NCI-H1048 (cell line): ENCODE measurements around the gene ZCCHC14.
A peak's percentile ranks its signal among the peaks of the same experiment; 100 is the strongest.
"Not testable (repeated sequence)": the region's sequence is repeated elsewhere in the genome, so short reads cannot be mapped to it uniquely, and the experiment has no call there.

ENCODE experiments used
- DNase-seq: peaks from one replicate; lab custom pipeline; 2025; lab: John Stamatoyannopoulos, UW

ZCCHC14 gene

GRCh38 chr16:87407511-87408112 lies 85.2 kb downstream of the ZCCHC14 start:
- no peak for DNase-seq

DNA sequence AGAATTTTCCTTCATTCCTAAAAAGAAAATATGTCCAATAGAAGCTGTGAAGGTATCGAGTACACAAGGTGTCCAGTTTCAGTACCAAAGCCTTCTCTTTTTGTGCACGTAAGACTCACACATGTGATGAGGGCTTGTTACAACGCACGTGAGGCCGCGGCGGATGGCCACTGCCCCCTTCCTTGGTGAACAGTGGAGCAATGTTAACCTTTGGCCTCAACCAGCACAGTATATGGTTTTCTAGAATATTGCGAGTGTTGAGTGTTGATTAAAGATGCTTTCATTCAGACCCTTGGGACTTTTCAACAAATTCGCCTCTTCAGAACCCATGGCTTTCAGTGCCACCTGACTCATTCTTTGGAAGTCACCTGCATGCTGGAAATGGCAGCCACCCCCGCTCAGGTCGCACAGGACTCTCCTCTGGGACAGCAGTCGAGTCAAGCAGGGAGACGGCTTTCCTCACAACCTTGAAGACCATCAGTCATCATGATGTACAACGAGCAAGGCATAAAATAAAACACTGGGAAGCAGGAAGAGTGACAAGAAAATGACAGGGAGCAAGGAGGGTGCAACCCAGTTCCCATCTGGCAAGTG lies 86.2 kb downstream of the ZCCHC14 start:
- DNase-seq: no peak

DNA sequence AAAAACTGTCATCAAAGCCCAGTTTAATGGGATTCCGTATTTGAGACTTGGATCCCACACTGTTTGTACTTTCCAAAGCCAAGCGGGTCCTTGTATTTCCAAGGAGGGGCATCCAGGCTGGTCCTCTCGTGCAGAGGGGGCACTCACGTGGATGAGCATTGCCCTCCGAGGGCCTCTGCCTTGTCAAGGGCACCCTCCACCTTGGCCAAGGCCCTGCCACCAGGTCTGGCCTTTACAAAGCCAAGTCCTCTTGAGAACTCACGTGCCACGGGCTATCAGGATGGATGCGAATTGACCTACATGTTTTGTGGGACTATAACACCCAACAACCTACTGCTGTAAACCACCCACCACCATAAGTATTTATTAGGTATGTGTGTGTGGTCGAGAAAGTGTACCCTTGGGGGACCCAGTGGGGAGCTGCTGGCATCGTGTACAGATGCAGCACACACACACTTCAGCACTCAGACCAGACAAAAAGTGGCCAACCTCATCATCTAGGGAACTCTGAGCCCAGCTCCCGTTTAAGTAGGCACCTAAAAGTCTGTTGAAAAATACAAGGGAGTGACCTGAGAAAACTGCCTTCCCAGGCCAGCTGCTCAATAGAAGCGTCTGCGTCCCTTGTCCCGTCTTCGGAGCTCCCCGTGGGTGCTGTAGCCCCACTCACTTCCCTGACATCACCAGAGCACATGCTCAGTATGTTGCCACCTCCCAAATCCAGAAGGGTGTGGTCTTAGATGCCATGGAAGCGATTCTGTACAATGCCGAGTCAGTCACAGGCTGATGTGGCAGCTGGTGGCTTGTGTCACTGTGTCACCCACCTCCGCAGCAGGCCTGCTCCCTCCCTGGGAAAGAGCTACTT lies 87.8 kb downstream of the ZCCHC14 start:
- DNase-seq: no peak

GRCh38 chr16:87395181-87395842 lies 97.5 kb downstream of the ZCCHC14 start:
- DNase-seq: no peak

DNA sequence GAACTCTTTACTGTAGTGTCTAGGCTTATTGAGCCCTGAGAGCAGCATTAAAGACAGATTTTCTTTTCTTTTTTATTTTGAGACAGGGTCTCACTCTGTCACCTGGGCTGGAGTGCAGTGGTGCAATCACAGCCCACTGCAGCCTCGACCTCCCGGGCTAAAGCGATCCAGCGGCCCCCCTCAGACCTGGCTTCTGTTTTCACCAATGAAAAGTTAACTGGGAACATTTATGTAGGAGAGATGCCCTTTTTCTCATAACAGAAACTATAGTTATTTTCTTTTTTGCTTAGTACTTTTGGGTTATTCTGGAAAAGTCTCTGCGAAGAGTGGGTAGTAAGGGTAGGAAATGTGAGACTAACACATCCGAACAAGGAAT lies 99.2 kb downstream of the ZCCHC14 start:
- no peak for DNase-seq

DNA sequence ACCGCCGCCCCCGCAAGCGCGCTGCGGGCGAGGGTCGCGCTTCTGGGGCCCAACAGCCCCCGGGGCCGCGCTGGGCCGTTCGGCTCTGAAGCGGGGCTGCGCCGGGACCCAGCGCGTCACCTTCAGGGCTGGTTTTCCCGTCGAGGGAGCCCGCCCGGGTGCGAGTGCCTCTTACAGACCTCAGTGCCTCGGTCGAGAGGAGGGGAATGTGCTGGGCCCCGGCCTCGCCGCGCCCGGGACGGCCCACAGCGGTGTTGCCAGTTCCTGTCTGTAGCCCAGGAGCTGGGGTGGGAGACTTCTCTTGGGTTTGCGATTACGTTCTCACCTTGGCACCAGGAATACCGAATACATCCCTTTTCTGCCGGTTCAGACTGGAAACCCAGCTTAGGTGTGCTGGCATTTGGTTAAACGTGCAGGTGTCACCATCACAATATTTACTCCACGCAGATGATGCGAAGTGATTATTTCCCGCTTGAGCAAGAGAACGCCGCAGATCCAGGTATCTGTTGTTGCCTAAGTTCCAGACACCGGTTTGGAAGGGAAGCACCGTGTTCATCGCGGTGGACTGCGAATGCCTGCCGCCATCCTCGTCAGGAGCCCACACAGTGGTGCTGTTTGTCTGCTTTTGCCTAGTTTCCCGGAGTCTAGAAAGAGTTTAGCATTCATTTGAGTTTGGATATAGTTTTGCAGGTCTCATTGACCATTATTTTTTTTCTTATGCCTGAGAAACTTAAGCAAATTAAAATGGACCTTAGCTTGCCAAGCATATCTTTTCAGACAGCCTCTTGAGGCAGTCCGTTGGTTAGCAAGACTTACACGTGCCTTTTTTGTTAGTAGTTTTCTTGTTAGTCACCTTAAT lies 99.8 kb downstream of the ZCCHC14 start:
- no peak for DNase-seq

- peak; percentile 67 for DNase-seq
Measured at GRCh38 chr16:87391950-87392820, 100.6 kb downstream of the ZCCHC14 start, which contains the start of gene MAP1LC3B. Gene MAP1LC3B (plus strand): TSS chr16:87392336. CDS start chr16:87392428, 92 bp downstream.

DNA sequence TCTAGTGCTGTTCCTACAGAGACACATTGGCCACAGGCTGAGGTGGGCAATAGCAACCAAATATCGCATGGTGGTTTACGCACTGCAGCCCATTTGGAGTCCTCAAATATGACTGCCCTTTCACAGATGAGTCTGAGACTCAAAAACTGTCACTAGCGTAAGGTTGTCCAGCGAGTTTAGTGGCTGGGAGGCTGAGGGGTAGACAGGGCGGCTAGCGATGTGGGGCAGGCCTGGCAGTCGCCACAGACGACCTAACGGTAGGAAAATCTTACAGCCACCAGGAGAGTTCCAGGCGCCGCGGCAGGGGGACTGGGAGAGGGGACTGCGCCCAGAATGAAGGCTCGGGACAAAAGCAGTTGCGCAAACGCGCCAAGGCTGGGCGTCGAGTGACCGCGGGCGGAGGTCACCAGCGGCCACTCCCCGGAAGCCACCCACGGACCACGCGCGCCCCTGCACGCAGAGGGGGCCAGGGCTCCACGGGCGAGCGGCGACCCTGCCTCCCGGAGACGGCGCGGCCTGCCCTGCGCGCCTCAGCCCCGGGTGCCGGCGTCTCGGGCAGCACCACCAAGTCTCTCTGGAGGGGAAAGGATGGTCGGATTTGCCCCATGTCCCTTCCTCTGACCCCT lies 101.4 kb downstream of the ZCCHC14 start:
- DNase-seq: no peak

DNA sequence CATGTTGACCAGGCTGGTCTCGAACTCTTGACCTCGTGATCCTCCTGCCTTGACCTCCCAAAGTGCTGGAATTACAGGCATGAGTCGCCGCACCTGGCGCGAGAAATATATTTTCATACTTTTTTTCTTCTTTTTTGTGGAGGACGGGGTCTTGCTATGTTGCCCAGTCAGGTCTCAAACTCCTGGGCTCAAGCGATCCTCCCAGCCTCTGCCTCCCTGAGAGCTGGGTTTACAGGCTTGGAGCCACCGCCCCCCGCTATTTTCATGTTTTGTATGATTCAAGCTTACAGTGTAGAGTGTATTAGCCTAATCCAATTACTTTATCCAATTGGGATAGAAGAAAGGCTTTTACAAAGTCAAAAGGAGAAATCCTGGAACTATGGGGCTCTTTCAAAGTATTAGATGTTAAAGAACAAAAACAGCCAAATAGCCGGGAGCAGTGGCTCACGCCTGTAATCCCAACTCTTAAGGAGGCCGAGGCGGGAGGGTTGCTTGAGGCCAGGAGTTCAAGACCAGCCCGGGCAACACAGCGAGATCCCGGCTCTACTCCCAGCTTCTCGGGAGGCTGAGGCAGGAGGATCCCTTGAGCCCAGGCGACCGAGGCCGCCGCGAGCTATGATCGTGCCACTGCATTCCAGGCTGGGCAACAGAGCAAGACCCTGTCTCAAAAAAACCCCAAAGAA lies 102.0 kb downstream of the ZCCHC14 start:
- no peak for DNase-seq

- not testable (repeated sequence) for DNase-seq
Measured at GRCh38 chr16:87389914-87390313, 102.9 kb downstream of the ZCCHC14 start.

DNA sequence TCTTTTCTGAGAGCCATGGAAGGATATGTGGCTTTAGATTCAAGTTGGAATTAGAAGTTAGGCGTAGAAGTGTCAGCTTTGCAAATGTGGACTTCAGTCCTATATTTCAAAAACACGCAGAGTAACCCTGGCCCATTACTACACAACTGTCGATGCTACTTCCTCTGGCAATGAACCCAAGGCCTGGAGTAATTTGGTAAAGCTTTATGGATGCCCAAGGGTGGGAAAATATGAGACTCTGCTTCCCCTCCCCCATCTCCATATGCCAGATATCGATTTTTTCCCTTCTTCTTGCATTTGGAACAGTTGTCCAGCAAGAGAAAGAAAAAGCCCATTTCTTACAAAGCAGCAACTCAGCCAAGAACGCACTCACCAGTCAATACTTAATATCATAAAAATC lies 103.6 kb downstream of the ZCCHC14 start:
- no peak for DNase-seq

- DNase-seq: no peak
Measured at GRCh38 chr16:87388818-87389134, 104.0 kb downstream of the ZCCHC14 start.

GRCh38 chr16:87387942-87388817 lies 104.6 kb downstream of the ZCCHC14 start:
- DNase-seq: peak; percentile 83

GRCh38 chr16:87384875-87385167 lies 108.0 kb downstream of the ZCCHC14 start:
- DNase-seq: not testable (repeated sequence)

DNA sequence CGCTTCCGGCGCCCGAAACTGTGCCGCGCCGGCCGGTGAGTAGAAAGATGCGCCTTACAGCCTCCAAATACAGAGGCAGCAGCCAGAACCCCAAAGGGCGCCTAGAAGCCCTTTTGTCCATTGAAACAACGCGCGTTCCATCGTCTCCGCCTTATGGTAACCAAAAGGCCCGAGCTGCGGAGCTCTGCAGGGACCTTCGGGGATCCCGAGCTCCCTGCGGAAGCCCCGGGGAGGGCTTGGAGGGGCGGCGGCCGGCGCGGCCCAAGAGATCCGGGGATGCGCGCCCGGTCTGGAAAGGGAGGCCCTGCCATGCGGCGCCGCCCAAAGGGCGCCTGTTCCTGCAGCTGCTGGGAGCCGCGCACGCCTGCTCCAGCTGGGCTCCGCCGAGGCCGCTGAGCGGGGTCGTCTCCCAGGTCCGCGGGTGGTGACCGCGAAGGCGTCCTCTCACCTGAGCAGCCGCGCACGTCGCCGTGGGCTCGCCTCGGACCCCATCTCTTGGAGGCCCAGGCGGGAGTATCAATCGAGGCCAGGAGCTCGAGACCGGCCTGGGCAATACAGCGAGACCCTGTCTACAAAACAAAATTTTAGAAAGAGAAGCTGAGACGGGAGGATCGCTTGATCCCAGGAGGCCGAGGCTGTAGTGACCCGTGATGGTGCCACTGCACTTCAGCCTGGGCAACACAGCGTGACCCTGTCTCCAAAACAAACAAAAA lies 108.5 kb downstream of the ZCCHC14 start:
- DNase-seq: no peak

DNA sequence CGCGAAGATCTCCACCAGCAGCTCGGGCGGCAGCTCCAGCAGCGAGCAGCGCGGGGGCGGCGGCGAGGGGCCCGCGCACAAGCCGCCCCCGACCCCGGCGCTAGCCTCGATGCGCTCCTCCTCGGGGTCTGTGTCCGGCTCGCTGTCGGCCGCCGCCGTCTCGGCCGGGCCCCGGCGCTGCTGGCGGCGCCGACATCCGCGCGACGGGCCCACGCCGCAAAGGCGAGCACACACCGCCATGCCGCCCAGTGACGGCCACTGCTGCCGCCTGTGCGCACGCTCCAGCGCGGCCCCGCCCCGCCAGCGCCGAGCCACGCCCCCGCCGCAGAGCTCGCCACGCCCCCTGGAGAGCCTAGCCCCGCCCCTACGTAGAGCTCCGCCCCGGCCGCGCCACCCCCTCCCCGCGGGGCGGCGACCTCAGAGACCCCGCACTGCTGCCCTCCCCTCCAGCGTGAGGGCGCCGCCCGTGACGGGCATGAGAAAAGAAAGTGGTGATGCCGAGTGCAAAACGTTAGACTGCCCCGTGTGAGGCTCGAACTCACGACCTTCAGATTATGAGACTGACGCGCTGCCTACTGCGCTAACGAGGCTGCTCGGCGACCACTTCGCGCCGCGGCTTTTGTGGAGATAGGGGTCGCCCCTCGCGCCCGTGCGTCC lies 109.2 kb downstream of the ZCCHC14 start, which contains the start of gene FBXO31:
Gene FBXO31 (minus strand): TSS at position 272 of the 657 bp plus-strand sequence. CDS start 32 bp downstream, at position 240.
- no peak for DNase-seq

GRCh38 chr16:87382023-87382785 lies 110.6 kb downstream of the ZCCHC14 start:
- DNase-seq: no peak
